Measurements from ENCODE around the gene CENPO.
"Not testable (repeated sequence)": the region's sequence is repeated elsewhere in the genome, so short reads cannot be mapped to it uniquely, and the experiment has no call there.

CENPO gene

GRCh38 chr2:24832931-24833701, 39.9 kb downstream of the CENPO start:
- Mint-ChIP-seq H3K4me1 (ENCODE audit: low read depth) (no peaks in the 10 kb centered on the region), H3K36me3 (ENCODE audit: low read depth) (peaks cover 9% of the 10 kb centered on the region), H3K9me3 (no peaks in the 10 kb centered on the region), H3K27me3 (ENCODE audit: low read depth) (no peaks in the 10 kb centered on the region), H3K27ac (no peak overlapping the region), H3K4me3 (no peak overlapping the region)
- DNase-seq (ENCODE audit: low spot score), result no peak

- H3K4me1 Mint-ChIP-seq (ENCODE audit: low read depth), result no peaks in the 10 kb centered on the region
- no peaks in the 10 kb centered on the region for H3K27me3 Mint-ChIP-seq (ENCODE audit: low read depth)
- DNase-seq (ENCODE audit: low spot score), result no peak
- H3K9me3 Mint-ChIP-seq, result no peaks in the 10 kb centered on the region
- peaks cover 9% of the 10 kb centered on the region for H3K36me3 Mint-ChIP-seq (ENCODE audit: low read depth)
- H3K27ac Mint-ChIP-seq, result no peak overlapping the region
- H3K4me3 Mint-ChIP-seq, result no peak overlapping the region
These were observed 40.9 kb downstream of the CENPO start for GRCh38 chr2:24833821-24834732.

GRCh38 chr2:24834733-24835395, 41.6 kb downstream of the CENPO start:
- H3K27ac Mint-ChIP-seq, result no peak overlapping the region
- no peaks in the 10 kb centered on the region for H3K9me3 Mint-ChIP-seq
- H3K4me1 Mint-ChIP-seq (ENCODE audit: low read depth), result no peaks in the 10 kb centered on the region
- H3K4me3 Mint-ChIP-seq, result no peak overlapping the region
- H3K36me3 Mint-ChIP-seq (ENCODE audit: low read depth), result peaks cover 9% of the 10 kb centered on the region
- H3K27me3 Mint-ChIP-seq (ENCODE audit: low read depth), result no peaks in the 10 kb centered on the region
- no peak for DNase-seq (ENCODE audit: low spot score)

GRCh38 chr2:24835411-24835810, 42.2 kb downstream of the CENPO start:
- not testable (repeated sequence) for H3K4me3 Mint-ChIP-seq; H3K27ac Mint-ChIP-seq; H3K36me3 Mint-ChIP-seq (ENCODE audit: low read depth); H3K4me1 Mint-ChIP-seq (ENCODE audit: low read depth); H3K9me3 Mint-ChIP-seq; DNase-seq (ENCODE audit: low spot score); H3K27me3 Mint-ChIP-seq (ENCODE audit: low read depth)

- Mint-ChIP-seq H3K36me3 (ENCODE audit: low read depth) (peaks cover 7% of the 10 kb centered on the region), H3K27me3 (ENCODE audit: low read depth) (no peaks in the 10 kb centered on the region), H3K27ac (no peak overlapping the region), H3K4me3 (no peak overlapping the region), H3K9me3 (no peaks in the 10 kb centered on the region), H3K4me1 (ENCODE audit: low read depth) (no peaks in the 10 kb centered on the region)
- no peak for DNase-seq (ENCODE audit: low spot score)
These were observed 43.0 kb downstream of the CENPO start for GRCh38 chr2:24836206-24836605.

- peaks cover 7% of the 10 kb centered on the region for H3K36me3 Mint-ChIP-seq (ENCODE audit: low read depth)
These were observed 43.5 kb downstream of the CENPO start for GRCh38 chr2:24836706-24837105.

GRCh38 chr2:24837996-24838513, 44.8 kb downstream of the CENPO start:
- Mint-ChIP-seq H3K27ac (no peak overlapping the region), H3K4me3 (no peak overlapping the region), H3K9me3 (no peaks in the 10 kb centered on the region)

More at GRCh38 chr2:24836706-24837105, 43.5 kb downstream of the CENPO start:
- no peak overlapping the region for H3K27ac Mint-ChIP-seq
- no peaks in the 10 kb centered on the region for H3K4me1 Mint-ChIP-seq (ENCODE audit: low read depth)
- H3K4me3 Mint-ChIP-seq, result no peak overlapping the region
- DNase-seq (ENCODE audit: low spot score), result no peak
- no peaks in the 10 kb centered on the region for H3K9me3 Mint-ChIP-seq
- H3K27me3 Mint-ChIP-seq (ENCODE audit: low read depth), result no peaks in the 10 kb centered on the region

GRCh38 chr2:24838541-24838940, 45.3 kb downstream of the CENPO start:
- no peaks in the 10 kb centered on the region for H3K27me3 Mint-ChIP-seq (ENCODE audit: low read depth)
- H3K27ac Mint-ChIP-seq, result no peak overlapping the region
- peaks cover 7% of the 10 kb centered on the region for H3K36me3 Mint-ChIP-seq (ENCODE audit: low read depth)
- H3K9me3 Mint-ChIP-seq, result no peaks in the 10 kb centered on the region
- DNase-seq (ENCODE audit: low spot score), result no peak
- no peaks in the 10 kb centered on the region for H3K4me1 Mint-ChIP-seq (ENCODE audit: low read depth)
- H3K4me3 Mint-ChIP-seq, result no peak overlapping the region

More at GRCh38 chr2:24837996-24838513, 44.8 kb downstream of the CENPO start:
- Mint-ChIP-seq H3K36me3 (ENCODE audit: low read depth) (peaks cover 7% of the 10 kb centered on the region), H3K4me1 (ENCODE audit: low read depth) (no peaks in the 10 kb centered on the region), H3K27me3 (ENCODE audit: low read depth) (no peaks in the 10 kb centered on the region)
- no peak for DNase-seq (ENCODE audit: low spot score)

GRCh38 chr2:24839729-24840128, 46.5 kb downstream of the CENPO start:
- Mint-ChIP-seq H3K27ac (no peak overlapping the region), H3K4me1 (ENCODE audit: low read depth) (no peaks in the 10 kb centered on the region), H3K27me3 (ENCODE audit: low read depth) (no peaks in the 10 kb centered on the region), H3K36me3 (ENCODE audit: low read depth) (peaks cover 7% of the 10 kb centered on the region), H3K9me3 (no peaks in the 10 kb centered on the region), H3K4me3 (no peak overlapping the region)
- no peak for DNase-seq (ENCODE audit: low spot score)

- DNase-seq (ENCODE audit: low spot score), result no peak
- Mint-ChIP-seq H3K4me1 (ENCODE audit: low read depth) (no peaks in the 10 kb centered on the region), H3K27me3 (ENCODE audit: low read depth) (no peaks in the 10 kb centered on the region), H3K4me3 (no peak overlapping the region), H3K27ac (no peak overlapping the region), H3K9me3 (no peaks in the 10 kb centered on the region), H3K36me3 (ENCODE audit: low read depth) (peaks cover 5% of the 10 kb centered on the region)
These were observed 47.1 kb downstream of the CENPO start for GRCh38 chr2:24840164-24840869.

- no peak overlapping the region for H3K27ac Mint-ChIP-seq
- no peak overlapping the region for H3K4me3 Mint-ChIP-seq
- no peaks in the 10 kb centered on the region for H3K4me1 Mint-ChIP-seq (ENCODE audit: low read depth)
- peaks cover 3% of the 10 kb centered on the region for H3K36me3 Mint-ChIP-seq (ENCODE audit: low read depth)
- no peaks in the 10 kb centered on the region for H3K27me3 Mint-ChIP-seq (ENCODE audit: low read depth)
- no peak for DNase-seq (ENCODE audit: low spot score)
- H3K9me3 Mint-ChIP-seq, result no peaks in the 10 kb centered on the region
These were observed 48.0 kb downstream of the CENPO start for GRCh38 chr2:24840962-24841945.
